ENCODE data around the gene MYO1G.

The MYO1G gene

GRCh38 chr7:45013465-45013967 lies 34.7 kb upstream of the MYO1G start:
- Histone ChIP-seq H2BK5ac (ENCODE audit: low read length) (no peak overlapping the region), H3K79me1 (ENCODE audit: low read depth, low read length) (peaks cover 3% of the 10 kb centered on the region), H3K36me3 (replicated peaks in 1 of 2; ENCODE audit: control insufficient read depth in 2 of 2, insufficient read depth in 2 of 2, low read length in 2 of 2) (peaks cover 3 to 17% of the 10 kb centered on the region in 2 donors), H2BK12ac (ENCODE audit: low read length) (no peak overlapping the region), H2BK15ac (ENCODE audit: low read length) (no peak overlapping the region), H2AK5ac (ENCODE audit: low read depth, low read length) (no peak overlapping the region), H3K23ac (ENCODE audit: low read depth, low read length, poor library complexity) (no peak overlapping the region), H3K4me1 (ENCODE audit: control insufficient read depth in 2 of 2, insufficient read depth in 1 of 2, low read depth in 1 of 2, low read length in 2 of 2) (peaks cover 3 to 5% of the 10 kb centered on the region in 2 donors), H3K4me3 (ENCODE audit: low read length in 2 of 2) (no peak overlapping the region), H3K27me3 (ENCODE audit: control insufficient read depth in 3 of 3, insufficient read depth in 3 of 3, low read depth in 1 of 3, low read length in 3 of 3) (no peaks in the 10 kb centered on the region), H3K4me2 (ENCODE audit: insufficient read depth, low read length, poor library complexity, severe bottlenecking) (no peak overlapping the region), H3K14ac (ENCODE audit: low read length) (no peak overlapping the region), H2AFZ (ENCODE audit: low read length) (no peak overlapping the region), H3K9me3 (replicated peaks in 1 of 2; ENCODE audit: control insufficient read depth in 2 of 2, insufficient read depth in 1 of 2, low read depth in 1 of 2, low read length in 2 of 2) (peaks cover 3 to 9% of the 10 kb centered on the region in 2 donors), H3K18ac (ENCODE audit: low read length) (no peak overlapping the region), H3K4ac (ENCODE audit: low read length) (no peak overlapping the region), H4K8ac (ENCODE audit: low read depth, low read length) (no peak overlapping the region), H2BK120ac (ENCODE audit: low read depth, low read length) (no peak overlapping the region), H3K9ac (ENCODE audit: low read depth, low read length, poor library complexity) (no peak overlapping the region), H3K27ac (replicated peaks; ENCODE audit: low read length) (no peak overlapping the region), H4K91ac (ENCODE audit: low read depth, low read length, poor library complexity) (no peak overlapping the region)
- WGBS, 2 donors (ENCODE audit: extremely low coverage in 2 of 2, insufficient read length in 2 of 2, insufficient replicate concordance in 1 of 2) = no CpG with 5 or more reads among the region's 2 CpGs
- DNase-seq (ENCODE audit: low spot score) = no peak

GRCh38 chr7:45007571-45008328 lies 28.9 kb upstream of the MYO1G start:
- Histone ChIP-seq H3K9me3 (replicated peaks in 1 of 2; ENCODE audit: control insufficient read depth in 2 of 2, insufficient read depth in 1 of 2, low read depth in 1 of 2, low read length in 2 of 2) (no peaks in the 10 kb centered on the region), H3K4me1 (ENCODE audit: control insufficient read depth in 2 of 2, insufficient read depth in 1 of 2, low read depth in 1 of 2, low read length in 2 of 2) (no peaks in the 10 kb centered on the region), H3K27ac (replicated peaks; ENCODE audit: low read length) (no peak overlapping the region), H3K4me2 (ENCODE audit: insufficient read depth, low read length, poor library complexity, severe bottlenecking) (no peak overlapping the region), H3K36me3 (replicated peaks in 1 of 2; ENCODE audit: control insufficient read depth in 2 of 2, insufficient read depth in 2 of 2, low read length in 2 of 2) (peaks cover 2 to 22% of the 10 kb centered on the region in 2 donors), H3K9ac (ENCODE audit: low read depth, low read length, poor library complexity) (no peak overlapping the region), H3K4me3 (ENCODE audit: low read length in 2 of 2) (no peak overlapping the region), H3K4ac (ENCODE audit: low read length) (no peak overlapping the region), H3K14ac (ENCODE audit: low read length) (no peak overlapping the region), H2BK5ac (ENCODE audit: low read length) (no peak overlapping the region), H2AK5ac (ENCODE audit: low read depth, low read length) (no peak overlapping the region), H3K27me3 (ENCODE audit: control insufficient read depth in 3 of 3, insufficient read depth in 3 of 3, low read depth in 1 of 3, low read length in 3 of 3) (no peaks in the 10 kb centered on the region), H3K79me1 (ENCODE audit: low read depth, low read length) (peaks cover 10% of the 10 kb centered on the region), H4K91ac (ENCODE audit: low read depth, low read length, poor library complexity) (no peak overlapping the region), H2AFZ (ENCODE audit: low read length) (no peak overlapping the region), H2BK120ac (ENCODE audit: low read depth, low read length) (no peak overlapping the region), H2BK15ac (ENCODE audit: low read length) (no peak overlapping the region), H2BK12ac (ENCODE audit: low read length) (no peak overlapping the region), H3K18ac (ENCODE audit: low read length) (no peak overlapping the region), H4K8ac (ENCODE audit: low read depth, low read length) (no peak overlapping the region), H3K23ac (ENCODE audit: low read depth, low read length, poor library complexity) (no peak overlapping the region)
- no CpG with 5 or more reads among the region's 7 CpGs for WGBS, 2 donors (ENCODE audit: extremely low coverage in 2 of 2, insufficient read length in 2 of 2, insufficient replicate concordance in 1 of 2)
- no peak for DNase-seq (ENCODE audit: low spot score)

- no peak overlapping the region for H3K4me2 ChIP-seq (ENCODE audit: insufficient read depth, low read length, poor library complexity, severe bottlenecking)
- no peak overlapping the region for H3K14ac ChIP-seq (ENCODE audit: low read length)
- H3K4me1 ChIP-seq (ENCODE audit: control insufficient read depth in 2 of 2, insufficient read depth in 1 of 2, low read depth in 1 of 2, low read length in 2 of 2) = no peaks in the 10 kb centered on the region
- peaks cover 13% of the 10 kb centered on the region for H3K79me1 ChIP-seq (ENCODE audit: low read depth, low read length)
- H3K27ac ChIP-seq (replicated peaks; ENCODE audit: low read length) = no peak overlapping the region
- no peaks in the 10 kb centered on the region for H3K27me3 ChIP-seq (ENCODE audit: control insufficient read depth in 3 of 3, insufficient read depth in 3 of 3, low read depth in 1 of 3, low read length in 3 of 3)
- no peak overlapping the region for H4K91ac ChIP-seq (ENCODE audit: low read depth, low read length, poor library complexity)
- no peak overlapping the region for H2BK5ac ChIP-seq (ENCODE audit: low read length)
- H2BK12ac ChIP-seq (ENCODE audit: low read length) = no peak overlapping the region
- no peak overlapping the region for H2AK5ac ChIP-seq (ENCODE audit: low read depth, low read length)
- WGBS, 2 donors (ENCODE audit: extremely low coverage in 2 of 2, insufficient read length in 2 of 2, insufficient replicate concordance in 1 of 2) = no CpG with 5 or more reads among the region's 7 CpGs
- no peak overlapping the region for H2BK15ac ChIP-seq (ENCODE audit: low read length)
- H2AFZ ChIP-seq (ENCODE audit: low read length) = no peak overlapping the region
- no peak overlapping the region for H3K9ac ChIP-seq (ENCODE audit: low read depth, low read length, poor library complexity)
- no peak overlapping the region for H2BK120ac ChIP-seq (ENCODE audit: low read depth, low read length)
- H3K9me3 ChIP-seq (replicated peaks in 1 of 2; ENCODE audit: control insufficient read depth in 2 of 2, insufficient read depth in 1 of 2, low read depth in 1 of 2, low read length in 2 of 2) = no peaks in the 10 kb centered on the region
- H3K23ac ChIP-seq (ENCODE audit: low read depth, low read length, poor library complexity) = no peak overlapping the region
- H3K18ac ChIP-seq (ENCODE audit: low read length) = no peak overlapping the region
- no peak overlapping the region for H3K4ac ChIP-seq (ENCODE audit: low read length)
- DNase-seq (ENCODE audit: low spot score) = no peak
- H3K36me3 ChIP-seq (replicated peaks in 1 of 2; ENCODE audit: control insufficient read depth in 2 of 2, insufficient read depth in 2 of 2, low read length in 2 of 2) = peaks cover 4 to 24% of the 10 kb centered on the region in 2 donors
- H4K8ac ChIP-seq (ENCODE audit: low read depth, low read length) = no peak overlapping the region
- no peak overlapping the region for H3K4me3 ChIP-seq (ENCODE audit: low read length in 2 of 2)
Observed at GRCh38 chr7:45007106-45007505, 28.3 kb upstream of the MYO1G start.

- no peak overlapping the region for H3K4me2 ChIP-seq (ENCODE audit: insufficient read depth, low read length, poor library complexity, severe bottlenecking)
- H2AK5ac ChIP-seq (ENCODE audit: low read depth, low read length) = no peak overlapping the region
- H4K8ac ChIP-seq (ENCODE audit: low read depth, low read length) = no peak overlapping the region
- H3K4me3 ChIP-seq (ENCODE audit: low read length in 2 of 2) = no peak overlapping the region
- no peaks in the 10 kb centered on the region for H3K27me3 ChIP-seq (ENCODE audit: control insufficient read depth in 3 of 3, insufficient read depth in 3 of 3, low read depth in 1 of 3, low read length in 3 of 3)
- no peak overlapping the region for H2BK120ac ChIP-seq (ENCODE audit: low read depth, low read length)
- WGBS, 2 donors (ENCODE audit: extremely low coverage in 2 of 2, insufficient read length in 2 of 2, insufficient replicate concordance in 1 of 2) = no CpG with 5 or more reads among the region's 4 CpGs
- H2BK15ac ChIP-seq (ENCODE audit: low read length) = no peak overlapping the region
- peaks cover 7 to 9% of the 10 kb centered on the region in 2 donors for H3K4me1 ChIP-seq (ENCODE audit: control insufficient read depth in 2 of 2, insufficient read depth in 1 of 2, low read depth in 1 of 2, low read length in 2 of 2)
- peaks cover 16% of the 10 kb centered on the region for H3K79me1 ChIP-seq (ENCODE audit: low read depth, low read length)
- H3K36me3 ChIP-seq (replicated peaks in 1 of 2; ENCODE audit: control insufficient read depth in 2 of 2, insufficient read depth in 2 of 2, low read length in 2 of 2) = peaks cover 4 to 21% of the 10 kb centered on the region in 2 donors
- H3K9me3 ChIP-seq (replicated peaks in 1 of 2; ENCODE audit: control insufficient read depth in 2 of 2, insufficient read depth in 1 of 2, low read depth in 1 of 2, low read length in 2 of 2) = no peaks in the 10 kb centered on the region
- DNase-seq (ENCODE audit: low spot score) = no peak
- no peak overlapping the region for H2BK5ac ChIP-seq (ENCODE audit: low read length)
- H3K23ac ChIP-seq (ENCODE audit: low read depth, low read length, poor library complexity) = no peak overlapping the region
- H3K14ac ChIP-seq (ENCODE audit: low read length) = no peak overlapping the region
- H4K91ac ChIP-seq (ENCODE audit: low read depth, low read length, poor library complexity) = no peak overlapping the region
- H2BK12ac ChIP-seq (ENCODE audit: low read length) = no peak overlapping the region
- no peak overlapping the region for H3K9ac ChIP-seq (ENCODE audit: low read depth, low read length, poor library complexity)
- H3K27ac ChIP-seq (replicated peaks; ENCODE audit: low read length) = no peak overlapping the region
- no peak overlapping the region for H2AFZ ChIP-seq (ENCODE audit: low read length)
- H3K18ac ChIP-seq (ENCODE audit: low read length) = no peak overlapping the region
- no peak overlapping the region for H3K4ac ChIP-seq (ENCODE audit: low read length)
Observed at GRCh38 chr7:45003789-45004188, 25.0 kb upstream of the MYO1G start.

Measured in neuronal stem cell (in vitro differentiated cells).